Loucy (cell line): ENCODE results near the gene NTF4.

Experiments
- H2AFZ ChIP-seq: fragments of 200-600 bp; sonication (generic); 2 replicates; pipeline ENCODE4 v1.6.0; 2016; ENCODE audit warnings: antibody characterized with exemption, mild to moderate bottlenecking, low read length, moderate library complexity
- H3F3A ChIP-seq: fragments of 200-600 bp; 2 replicates; pipeline ENCODE4 v1.6.0; 2016; ENCODE audit warnings: antibody characterized with exemption, low read depth, mild to moderate bottlenecking
- H3K27me3 ChIP-seq: fragments of 200-600 bp; sonication (generic); 2 replicates; pipeline ENCODE4 v1.6.1; 2014; ENCODE audit warnings: low read length, mild to moderate bottlenecking; ENCODE audit not compliant: insufficient read depth, poor library complexity, severe bottlenecking
- H3K36me3 ChIP-seq: fragments of 200-600 bp; sonication (generic); 2 replicates; pipeline ENCODE4 v1.6.1; 2016; ENCODE audit warnings: low read length; ENCODE audit not compliant: insufficient read depth
- H3K4me1 ChIP-seq: fragments of 200-600 bp; sonication (generic); 2 replicates; pipeline ENCODE4 v1.5.1; 2014; ENCODE audit warnings: low read length, mild to moderate bottlenecking; ENCODE audit not compliant: insufficient read depth, poor library complexity, severe bottlenecking
- H3K4me2 ChIP-seq: fragments of 200-600 bp; sonication (generic); 2 replicates; pipeline ENCODE4 v1.6.0; 2014; ENCODE audit warnings: antibody characterized with exemption, low read length, low read depth, mild to moderate bottlenecking; ENCODE audit not compliant: poor library complexity, severe bottlenecking
- H3K4me3 ChIP-seq: fragments of 200-600 bp; sonication (generic); 2 replicates; pipeline ENCODE4 v1.5.1; 2014; ENCODE audit warnings: low read length, mild to moderate bottlenecking, mixed read lengths; ENCODE audit not compliant: poor library complexity, severe bottlenecking
- H3K79me2 ChIP-seq: fragments of 200-600 bp; sonication (generic); 2 replicates; pipeline ENCODE4 v1.6.1; 2014; ENCODE audit warnings: low read length; ENCODE audit not compliant: insufficient read depth
- H3K9ac ChIP-seq: fragments of 200-600 bp; sonication (generic); 2 replicates; pipeline ENCODE4 v1.6.0; 2014; ENCODE audit warnings: mild to moderate bottlenecking, low read depth, low read length, moderate library complexity; ENCODE audit not compliant: poor library complexity, severe bottlenecking
- H3K9me2 ChIP-seq: fragments of 200-600 bp; sonication (generic); replicated peaks from 2 replicates; pipeline ENCODE4 v1.6.1; 2016; ENCODE audit warnings: low read depth, low read length, mixed read lengths
- H3K9me3 ChIP-seq: fragments of 200-600 bp; sonication (generic); 2 replicates; pipeline ENCODE4 v1.6.1; 2014; ENCODE audit warnings: mild to moderate bottlenecking, antibody characterized with exemption, low read length, low read depth; ENCODE audit not compliant: insufficient read depth
- H4K20me1 ChIP-seq: fragments of 200-600 bp; sonication (generic); 2 replicates; pipeline ENCODE4 v1.6.0; 2014; ENCODE audit warnings: antibody characterized with exemption, low read length, mild to moderate bottlenecking; ENCODE audit not compliant: insufficient read depth, poor library complexity, severe bottlenecking
- EZH2phosphoT487 ChIP-seq: fragments of 200-600 bp; IDR thresholded peaks from 2 replicates; pipeline ENCODE4 v1.6.1; 2018; ENCODE audit warnings: antibody characterized with exemption, mild to moderate bottlenecking, moderate library complexity, borderline replicate concordance
- TF ChIP-seq, protein P1 (sequence below): fragments of 200-600 bp; sonication (generic); conservative IDR thresholded peaks from 2 replicates; pipeline ENCODE4 v1.5.1; 2014; ENCODE audit warnings: mild to moderate bottlenecking, antibody characterized with exemption, low read length

NTF4 gene

DNA sequence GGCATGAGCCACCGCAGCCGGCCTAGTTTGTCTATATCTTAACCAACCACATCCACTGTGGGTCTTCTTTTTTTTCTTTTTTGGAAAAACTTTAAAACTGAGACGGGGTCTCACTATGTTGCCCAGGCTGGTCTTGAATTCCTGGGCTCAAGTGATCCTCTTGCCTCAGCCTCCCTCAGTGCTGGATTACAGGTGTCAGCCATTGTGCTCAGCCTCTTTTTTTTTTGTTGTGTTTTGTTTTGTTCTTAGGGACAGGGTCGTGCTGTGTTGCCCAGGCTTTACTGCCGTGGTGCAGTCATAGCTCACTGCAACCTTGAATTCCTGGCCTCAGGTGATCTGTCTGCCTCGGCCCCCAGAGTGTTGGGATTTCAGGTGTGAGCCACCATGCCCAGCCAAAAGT, 28.1 kb upstream of the NTF4 start:
- no peak overlapping the region for H2AFZ ChIP-seq
- no peak overlapping the region for H3K4me2 ChIP-seq
- H3K4me3 ChIP-seq: no peak overlapping the region
- H3K27me3 ChIP-seq: no peaks in the 10 kb centered on the region
- H4K20me1 ChIP-seq: peaks cover 74% of the 10 kb centered on the region
- no peaks in the 10 kb centered on the region for H3K9me3 ChIP-seq
- peaks cover 89% of the 10 kb centered on the region for H3K79me2 ChIP-seq
- peaks cover 5% of the 10 kb centered on the region; the same call in 1 of the 2 replicates for H3F3A ChIP-seq
- peaks cover 85% of the 10 kb centered on the region for H3K36me3 ChIP-seq
- H3K9ac ChIP-seq: no peak overlapping the region
- TF ChIP-seq, protein P1, sequence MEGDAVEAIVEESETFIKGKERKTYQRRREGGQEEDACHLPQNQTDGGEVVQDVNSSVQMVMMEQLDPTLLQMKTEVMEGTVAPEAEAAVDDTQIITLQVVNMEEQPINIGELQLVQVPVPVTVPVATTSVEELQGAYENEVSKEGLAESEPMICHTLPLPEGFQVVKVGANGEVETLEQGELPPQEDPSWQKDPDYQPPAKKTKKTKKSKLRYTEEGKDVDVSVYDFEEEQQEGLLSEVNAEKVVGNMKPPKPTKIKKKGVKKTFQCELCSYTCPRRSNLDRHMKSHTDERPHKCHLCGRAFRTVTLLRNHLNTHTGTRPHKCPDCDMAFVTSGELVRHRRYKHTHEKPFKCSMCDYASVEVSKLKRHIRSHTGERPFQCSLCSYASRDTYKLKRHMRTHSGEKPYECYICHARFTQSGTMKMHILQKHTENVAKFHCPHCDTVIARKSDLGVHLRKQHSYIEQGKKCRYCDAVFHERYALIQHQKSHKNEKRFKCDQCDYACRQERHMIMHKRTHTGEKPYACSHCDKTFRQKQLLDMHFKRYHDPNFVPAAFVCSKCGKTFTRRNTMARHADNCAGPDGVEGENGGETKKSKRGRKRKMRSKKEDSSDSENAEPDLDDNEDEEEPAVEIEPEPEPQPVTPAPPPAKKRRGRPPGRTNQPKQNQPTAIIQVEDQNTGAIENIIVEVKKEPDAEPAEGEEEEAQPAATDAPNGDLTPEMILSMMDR: no peak
- TF ChIP-seq EZH2phosphoT487: no peak
- H3K9me2 ChIP-seq: no peaks in the 10 kb centered on the region
- peaks cover 15% of the 10 kb centered on the region for H3K4me1 ChIP-seq

DNA sequence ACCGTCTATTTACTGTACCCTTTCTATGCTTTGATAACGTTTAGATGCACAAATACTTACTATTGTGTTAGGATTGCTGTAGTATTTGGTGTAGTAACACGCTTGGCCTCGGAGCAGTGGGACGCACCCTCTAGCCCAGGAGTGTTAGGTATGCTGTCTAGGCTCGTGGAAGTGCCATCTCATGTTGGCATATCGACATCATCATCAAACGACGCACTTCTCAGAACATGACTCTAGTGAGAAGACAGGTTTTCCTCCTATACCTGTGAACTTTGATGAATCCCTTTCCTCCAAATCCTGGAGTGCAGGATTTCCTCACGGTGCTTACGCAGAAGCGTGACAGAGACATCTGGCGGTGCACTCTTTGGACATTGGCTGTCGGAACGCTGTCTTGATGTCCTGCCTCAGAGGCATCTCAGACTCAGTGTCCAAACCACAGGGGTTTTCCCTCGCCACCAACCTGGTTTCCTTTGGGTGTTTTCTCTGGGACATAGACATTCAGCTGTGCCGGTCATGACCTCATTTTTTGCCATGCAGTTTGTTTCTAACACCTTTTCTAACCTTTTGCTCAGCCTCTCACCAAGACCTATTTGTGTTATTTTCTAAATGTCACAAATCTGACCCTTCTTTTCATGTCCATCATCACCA, 26.9 kb upstream of the NTF4 start:
- H4K20me1 ChIP-seq: peaks cover 77% of the 10 kb centered on the region
- TF ChIP-seq, protein P1: no peak
- no peak for TF ChIP-seq EZH2phosphoT487
- H3K9me2 ChIP-seq: no peaks in the 10 kb centered on the region
- H3K36me3 ChIP-seq: peaks cover 76% of the 10 kb centered on the region
- no peak overlapping the region for H3K4me2 ChIP-seq
- H3K9ac ChIP-seq: no peak overlapping the region
- H3K27me3 ChIP-seq: no peaks in the 10 kb centered on the region
- H3K9me3 ChIP-seq: no peaks in the 10 kb centered on the region
- peaks cover 15% of the 10 kb centered on the region for H3K4me1 ChIP-seq
- no peak overlapping the region for H2AFZ ChIP-seq
- H3K79me2 ChIP-seq: peaks cover 93% of the 10 kb centered on the region
- H3K4me3 ChIP-seq: no peak overlapping the region
- no peaks in the 10 kb centered on the region for H3F3A ChIP-seq

DNA sequence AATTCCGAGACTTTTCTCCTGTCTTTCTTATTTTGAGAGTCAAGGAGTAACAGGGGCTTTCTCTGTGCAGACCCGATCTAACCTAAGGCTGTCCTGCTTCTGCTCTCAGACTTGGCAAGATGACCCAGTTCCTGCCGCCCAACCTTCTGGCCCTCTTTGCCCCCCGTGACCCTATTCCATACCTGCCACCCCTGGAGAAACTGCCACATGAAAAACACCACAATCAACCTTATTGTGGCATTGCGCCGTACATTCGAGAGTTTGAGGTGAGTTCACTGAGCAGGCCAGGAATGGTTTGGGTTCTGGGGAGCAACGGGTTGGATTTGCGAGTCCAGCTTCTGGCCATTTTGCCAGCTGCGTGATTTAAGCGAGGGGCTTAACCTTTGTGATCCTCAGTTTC, 21.7 kb upstream of the NTF4 start:
- Histone ChIP-seq H2AFZ (no peak overlapping the region), H3K4me3 (peak overlapping the region; percentile 94), H3K27me3 (peaks cover 5% of the 10 kb centered on the region), H3K9ac (peak overlapping the region; percentile 96), H3K4me1 (peaks cover 19% of the 10 kb centered on the region), H3K9me2 (no peaks in the 10 kb centered on the region), H3K36me3 (peaks cover 30% of the 10 kb centered on the region), H3K9me3 (no peaks in the 10 kb centered on the region), H4K20me1 (peaks cover 54% of the 10 kb centered on the region), H3K4me2 (peak overlapping the region; percentile 96), H3K79me2 (peaks cover 61% of the 10 kb centered on the region), H3F3A (no peaks in the 10 kb centered on the region)
- TF ChIP-seq, protein P1: no peak
- no peak for TF ChIP-seq EZH2phosphoT487
